Stimulated activated CD8-positive, alpha-beta memory T cell treated with anti-CD3 and anti-CD28 coated beads, Interleukin-7, amount 100 ng/mL, for 1 hour (primary cell): ENCODE data around the gene CADPS2.

Experiments used
- DNase-seq, 2 donors: peaks; one replicate each; pipeline ENCODE4 v3.0.0-alpha.2; 2020; ENCODE audit warnings: low read depth in 2 of 2

Gene CADPS2

DNA sequence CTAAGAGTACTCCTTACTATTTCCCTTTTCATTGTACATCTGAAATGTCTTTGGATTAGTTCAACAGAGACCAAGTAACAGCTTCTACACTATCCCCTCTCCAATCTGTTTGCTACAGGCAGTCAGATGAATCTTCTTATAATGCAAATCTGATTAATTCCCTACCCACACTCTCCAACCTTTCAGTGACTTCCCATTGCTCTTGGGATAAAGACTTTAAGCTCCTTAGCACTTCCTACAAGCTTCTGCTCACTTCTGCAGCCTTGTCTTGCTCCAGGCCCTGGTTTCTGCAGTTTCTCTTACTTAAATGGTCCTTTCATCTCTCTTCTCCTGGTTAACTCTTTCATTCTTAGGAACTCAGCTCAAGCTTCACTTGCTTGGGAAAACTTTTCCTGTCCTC is 516.5 kb downstream of the CADPS2 start:
- DNase-seq: no peak

DNA sequence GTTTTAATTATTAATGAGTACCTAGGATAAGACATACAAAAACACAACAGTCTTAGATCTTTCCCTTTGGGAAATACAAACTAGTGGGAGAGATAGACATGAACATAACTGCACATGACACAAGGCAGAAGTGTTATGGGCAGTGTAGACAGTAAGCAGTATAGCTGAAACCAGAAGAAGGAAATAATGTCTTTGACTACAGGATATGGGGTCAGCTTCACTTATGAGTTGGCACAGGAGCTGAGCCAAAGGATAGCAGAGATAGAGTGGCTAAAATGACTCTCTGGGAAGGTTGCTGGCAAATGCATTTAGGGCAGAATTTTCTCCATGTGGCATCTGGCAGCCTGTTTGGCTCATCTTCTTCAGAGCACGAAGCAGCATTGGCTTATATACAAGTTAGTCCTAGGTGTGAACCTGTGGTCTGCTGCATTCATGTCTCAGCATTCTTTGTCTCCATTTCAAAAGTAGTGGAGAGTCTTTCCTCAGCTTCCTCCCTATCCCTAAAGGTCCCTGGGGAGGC is 521.4 kb downstream of the CADPS2 start:
- DNase-seq: no peak

DNA sequence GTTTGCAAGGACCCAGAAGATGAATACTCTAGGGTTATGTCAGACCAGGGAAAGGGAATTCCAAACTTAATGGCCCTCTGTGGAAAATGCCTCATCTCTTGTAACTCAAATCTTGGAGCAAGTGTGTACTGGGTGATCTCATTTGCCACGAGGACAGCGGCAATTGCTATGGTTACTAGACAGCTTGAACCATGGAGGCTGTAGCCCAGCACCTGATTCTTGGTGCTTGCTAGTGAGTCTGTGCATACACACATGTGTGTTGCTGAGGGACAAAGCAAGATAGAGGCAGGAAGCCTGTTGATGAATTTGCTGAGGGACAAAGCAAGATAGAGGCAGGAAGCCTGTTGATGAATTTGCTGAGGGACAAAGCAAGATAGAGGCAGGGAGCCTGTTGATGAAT is 523.1 kb downstream of the CADPS2 start:
- no peak for DNase-seq

DNA sequence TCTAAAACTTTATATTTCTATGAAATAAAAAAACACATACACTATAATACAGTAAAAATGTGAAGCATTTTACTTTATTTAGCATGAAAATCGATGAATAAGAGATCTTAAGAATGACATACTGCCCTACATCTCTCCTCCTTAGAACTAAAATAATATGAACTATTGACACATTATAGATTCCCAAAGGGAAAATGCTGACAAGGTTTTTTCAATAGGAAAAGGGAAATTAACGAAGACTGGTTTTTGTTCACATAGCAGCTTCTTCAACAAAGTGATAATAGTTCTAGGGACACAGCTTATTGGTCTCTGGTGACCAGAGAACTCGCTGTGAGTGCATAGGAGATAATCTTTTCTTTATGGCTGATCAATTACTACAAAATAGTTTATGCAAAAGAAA is 523.8 kb downstream of the CADPS2 start:
- DNase-seq: no peak

DNA sequence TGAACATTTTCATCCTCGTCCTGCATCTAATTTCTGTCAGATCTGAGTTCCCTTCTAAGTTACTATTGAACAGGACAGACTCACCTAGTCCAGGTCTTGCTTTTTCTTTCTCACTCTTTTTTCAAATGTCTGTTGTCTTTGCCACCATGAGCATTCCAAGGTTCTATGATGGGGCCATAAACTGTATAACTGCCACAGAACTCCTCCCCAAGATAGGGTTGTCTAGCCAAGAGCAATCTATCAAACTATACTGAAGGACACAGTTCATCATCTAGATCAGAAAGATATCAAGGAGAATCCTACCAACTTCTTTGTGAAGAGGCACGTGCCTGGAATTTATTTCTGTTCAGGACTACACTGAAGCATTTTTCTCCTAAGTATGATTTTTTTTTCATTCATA is 531.6 kb downstream of the CADPS2 start:
- no peak for DNase-seq

DNA sequence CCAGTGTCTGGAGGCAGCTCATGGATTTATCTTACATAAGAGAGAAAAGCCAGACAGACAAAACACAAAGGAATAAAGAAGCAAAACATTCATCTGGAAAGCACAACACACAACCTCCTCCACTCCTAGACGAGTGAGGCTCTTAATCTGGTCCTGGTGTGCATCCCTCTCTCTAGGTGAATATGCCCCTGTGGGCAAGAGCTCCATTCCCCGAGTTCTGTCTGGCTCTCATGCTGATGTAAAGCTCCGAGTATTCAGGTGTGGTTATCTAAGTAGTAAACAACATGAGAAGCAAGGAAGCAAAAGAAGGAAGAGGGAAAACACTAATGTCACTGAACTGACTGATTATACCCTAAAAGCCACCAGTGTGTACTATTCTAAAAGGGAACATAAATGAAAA is 533.8 kb downstream of the CADPS2 start:
- no peak for DNase-seq

DNA sequence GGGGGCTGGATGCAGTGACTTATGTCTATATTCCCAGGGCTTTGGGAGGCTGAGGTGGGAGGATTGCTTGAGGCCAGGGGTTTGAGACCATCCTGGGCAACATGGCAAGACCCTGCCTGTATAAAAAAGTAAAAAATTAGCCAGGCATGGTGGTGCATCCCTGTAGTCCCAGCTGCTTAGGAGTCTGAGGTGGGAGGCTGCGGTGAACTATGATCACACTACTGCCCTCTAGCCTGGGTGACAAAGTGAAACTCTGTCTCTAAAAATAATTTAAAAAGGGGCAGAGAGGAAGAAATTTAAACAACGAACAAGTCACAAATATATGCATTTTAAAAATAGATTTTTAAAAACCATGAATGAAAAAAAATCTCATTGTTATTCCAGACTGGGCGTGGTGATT is 535.6 kb downstream of the CADPS2 start:
- no peak for DNase-seq

DNA sequence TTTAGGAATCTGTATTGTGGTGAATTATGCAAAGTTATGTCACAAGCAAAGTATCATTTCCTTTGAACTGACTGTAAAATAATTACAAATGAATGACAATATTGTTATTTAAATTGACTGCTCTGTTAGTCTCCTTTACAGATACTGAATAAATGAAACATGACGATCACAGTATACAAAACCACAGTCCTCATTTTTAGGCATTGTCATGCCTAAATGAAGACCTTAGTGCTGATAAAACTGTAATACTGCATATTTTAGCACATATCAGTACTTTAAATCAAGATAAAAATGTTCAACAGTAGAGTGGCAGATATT is 542.0 kb downstream of the CADPS2 start:
- no peak for DNase-seq

DNA sequence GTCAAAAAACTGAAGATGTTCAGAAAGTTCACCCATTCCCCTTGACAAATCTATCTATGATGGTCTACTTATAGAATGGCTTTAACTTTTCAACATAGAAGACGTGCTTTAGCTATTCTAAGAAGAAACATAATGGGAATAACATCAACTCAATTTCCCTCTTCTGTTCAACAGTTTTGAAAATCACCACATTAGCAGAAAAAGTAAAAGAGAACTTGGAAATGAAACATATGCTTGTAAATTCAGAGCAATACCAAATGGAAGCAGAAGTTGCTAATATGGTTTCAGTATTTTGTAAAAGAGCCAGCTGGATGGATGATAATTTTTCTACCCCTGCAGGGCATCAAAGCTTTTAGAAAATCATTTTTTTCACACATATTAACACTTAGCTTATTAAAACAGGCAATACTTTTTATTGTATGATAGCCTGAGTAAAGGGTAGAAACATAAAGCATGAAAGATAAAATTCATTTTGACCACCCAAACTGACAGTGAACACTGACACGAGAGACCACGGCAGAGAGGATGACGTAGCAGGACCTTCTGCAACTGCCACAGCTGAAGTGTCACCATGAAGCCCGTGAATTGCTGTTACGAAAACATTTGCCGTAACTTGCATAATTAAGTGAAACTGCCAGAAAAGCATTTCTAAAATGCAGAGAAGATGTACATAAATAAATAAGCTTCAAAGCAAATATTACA is 542.5 kb downstream of the CADPS2 start:
- no peak for DNase-seq

DNA sequence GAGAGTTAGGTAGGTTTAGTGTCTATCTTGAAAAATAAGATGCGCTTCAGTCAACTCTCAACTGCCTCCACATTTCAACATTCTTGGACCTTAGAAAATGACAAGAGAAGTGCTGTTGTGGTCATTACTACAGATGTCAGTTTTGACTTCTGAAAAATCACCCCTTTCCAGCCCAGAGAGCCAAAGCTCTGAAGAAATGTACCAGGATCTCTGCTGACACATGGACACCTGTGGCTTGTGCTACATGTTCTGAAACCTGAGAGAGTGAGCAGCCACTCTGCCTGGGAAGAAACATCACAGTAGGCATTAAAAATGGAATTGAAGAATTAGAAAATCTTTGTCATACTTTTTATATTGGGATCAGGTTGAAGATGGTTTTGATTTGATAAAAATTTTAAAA is 545.8 kb downstream of the CADPS2 start:
- no peak for DNase-seq

DNA sequence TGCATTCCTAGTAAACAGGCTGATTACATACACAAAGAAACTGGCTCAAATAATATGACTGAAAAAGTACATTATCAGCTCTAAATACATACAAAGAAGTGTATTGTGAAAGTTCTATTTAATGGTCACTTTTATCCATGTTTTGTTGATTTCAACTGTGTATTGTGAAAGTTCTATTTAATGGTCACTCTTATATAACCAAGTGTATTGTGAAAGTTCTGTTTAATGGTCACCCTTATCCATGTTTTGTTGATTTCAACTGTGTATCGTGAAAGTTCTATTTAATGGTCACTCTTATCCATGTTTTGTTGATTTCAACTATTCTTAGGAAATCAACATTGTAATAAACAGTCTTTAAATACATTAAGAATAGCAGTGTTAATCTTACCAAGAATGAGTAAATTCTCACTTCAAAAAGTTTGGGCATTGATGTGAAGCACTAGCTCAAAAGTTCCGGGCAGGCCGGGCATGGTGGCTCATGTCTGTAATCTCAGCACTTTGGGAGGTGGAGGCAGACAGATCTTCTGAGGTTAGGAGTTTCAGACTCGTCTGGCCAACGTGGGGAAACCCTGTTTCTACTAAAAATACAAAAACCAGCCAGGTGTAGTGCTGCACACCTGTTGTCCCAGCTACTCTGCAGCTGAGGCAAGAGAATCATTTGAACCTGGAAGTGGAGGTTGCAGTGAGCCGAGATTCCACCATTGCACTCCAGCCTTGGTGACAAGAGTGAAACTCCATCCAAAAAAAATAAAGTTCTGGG is 546.9 kb downstream of the CADPS2 start:
- DNase-seq: no peak

DNA sequence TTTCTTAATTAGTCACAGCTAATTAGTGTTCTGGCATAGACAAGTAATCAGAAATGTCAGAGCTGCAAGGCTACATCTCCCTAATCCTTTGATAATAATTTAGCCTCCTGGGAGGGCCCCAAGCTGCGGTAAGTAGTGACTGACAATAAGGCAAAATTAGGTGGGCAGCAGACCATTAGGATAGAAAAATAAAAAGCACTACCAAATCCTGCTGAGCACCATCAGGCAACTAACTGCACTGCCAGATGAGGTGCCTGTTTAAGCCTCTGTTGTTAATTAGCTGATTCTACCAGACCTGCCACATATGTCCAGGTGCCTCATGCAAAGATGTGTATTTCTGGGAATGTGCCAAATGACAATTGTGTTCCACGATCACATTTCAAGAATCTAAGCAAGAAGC is 549.2 kb downstream of the CADPS2 start:
- DNase-seq: no peak

DNA sequence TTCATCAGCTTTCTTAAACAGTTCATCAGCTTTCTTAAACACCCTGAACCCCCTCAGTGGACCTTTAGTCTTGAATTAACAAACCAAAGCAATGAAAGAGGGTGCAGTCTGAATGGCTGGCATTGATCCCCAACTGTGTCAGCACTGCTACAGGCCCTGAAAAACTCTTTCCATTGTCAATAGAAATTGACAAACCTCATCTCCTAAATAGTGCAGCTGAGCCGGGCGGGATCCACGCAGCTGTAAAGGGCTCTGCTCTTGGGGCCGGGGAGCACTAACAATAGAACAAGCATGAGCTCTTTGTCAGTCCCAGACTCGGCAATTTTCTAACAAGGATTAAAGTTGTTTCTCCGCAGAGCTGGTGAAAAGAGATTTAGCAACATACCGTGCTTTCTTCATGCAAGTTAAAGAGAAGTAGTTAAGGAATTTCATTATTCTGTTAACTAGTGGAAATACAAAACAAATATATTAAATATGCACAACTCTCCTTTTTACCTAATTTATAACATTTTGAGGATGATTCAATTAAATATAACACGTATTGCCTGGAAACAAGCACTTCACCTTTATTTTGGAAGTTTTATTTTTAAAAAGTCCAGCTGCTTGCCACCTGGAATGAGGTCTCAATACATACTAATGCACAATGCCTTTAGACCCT is 557.0 kb downstream of the CADPS2 start:
- no peak for DNase-seq

DNA sequence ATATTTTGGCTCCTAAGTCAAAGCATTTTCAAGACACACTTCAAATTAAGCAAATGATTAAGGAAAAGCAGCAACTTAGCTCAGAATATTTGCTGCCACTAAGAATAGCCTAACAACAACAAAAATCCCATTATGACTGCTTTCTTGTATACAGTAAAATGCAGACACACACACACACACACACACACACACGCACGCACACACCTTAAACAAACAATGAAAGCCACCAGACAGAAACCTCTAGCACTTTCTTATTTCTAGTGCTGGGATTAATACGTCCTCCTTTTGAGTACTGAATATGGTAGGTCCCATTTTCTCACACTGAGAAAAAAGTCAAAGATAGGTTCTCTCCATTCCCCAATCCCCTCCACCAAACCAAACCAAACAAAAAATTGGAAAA is 558.3 kb downstream of the CADPS2 start:
- no peak for DNase-seq

DNA sequence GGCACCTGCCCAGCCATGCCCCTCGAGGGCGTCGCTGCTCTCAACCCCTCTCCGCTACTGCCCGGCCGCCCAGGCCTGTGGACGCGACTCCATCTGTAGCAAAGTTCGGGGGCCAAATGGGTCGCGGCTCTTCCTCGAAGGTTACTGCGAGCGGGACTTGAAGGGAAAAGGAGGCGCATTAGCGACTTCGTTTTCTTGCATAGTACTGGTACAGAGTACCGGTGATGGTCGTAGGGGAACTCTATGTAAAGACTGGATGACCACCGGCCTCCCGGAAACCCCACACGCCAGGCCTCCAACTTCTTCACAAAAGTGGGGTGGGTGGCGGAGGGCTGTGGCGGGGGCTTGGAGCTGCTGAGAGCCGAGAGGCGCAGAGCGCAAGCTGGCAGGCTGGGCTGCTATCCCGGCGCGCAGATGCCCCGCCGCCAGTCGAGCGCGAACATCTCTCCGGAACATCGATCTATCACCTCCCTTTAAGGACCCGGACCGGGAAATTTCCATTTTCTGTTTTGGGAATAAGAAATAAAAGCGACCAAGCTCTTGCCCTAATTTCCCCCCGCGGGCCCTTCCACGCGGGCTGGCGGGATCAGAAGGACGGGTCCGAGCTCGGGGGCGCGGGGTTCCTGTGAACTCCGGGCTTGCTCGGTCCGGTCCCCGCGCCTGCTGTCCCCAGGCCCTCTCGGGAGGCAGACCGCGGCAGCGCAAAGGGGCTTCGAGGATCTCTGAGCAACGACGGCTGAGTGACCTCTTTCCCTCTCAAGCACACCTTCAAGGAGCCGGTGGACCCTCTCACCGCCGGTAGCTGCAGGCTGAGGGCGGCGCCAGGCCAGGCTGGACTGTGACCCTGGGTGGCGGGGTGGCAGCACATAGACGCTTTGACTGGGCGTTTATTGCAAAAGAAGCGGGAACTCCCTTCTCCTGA is 569.5 kb downstream of the CADPS2 start:
- no peak for DNase-seq

DNA sequence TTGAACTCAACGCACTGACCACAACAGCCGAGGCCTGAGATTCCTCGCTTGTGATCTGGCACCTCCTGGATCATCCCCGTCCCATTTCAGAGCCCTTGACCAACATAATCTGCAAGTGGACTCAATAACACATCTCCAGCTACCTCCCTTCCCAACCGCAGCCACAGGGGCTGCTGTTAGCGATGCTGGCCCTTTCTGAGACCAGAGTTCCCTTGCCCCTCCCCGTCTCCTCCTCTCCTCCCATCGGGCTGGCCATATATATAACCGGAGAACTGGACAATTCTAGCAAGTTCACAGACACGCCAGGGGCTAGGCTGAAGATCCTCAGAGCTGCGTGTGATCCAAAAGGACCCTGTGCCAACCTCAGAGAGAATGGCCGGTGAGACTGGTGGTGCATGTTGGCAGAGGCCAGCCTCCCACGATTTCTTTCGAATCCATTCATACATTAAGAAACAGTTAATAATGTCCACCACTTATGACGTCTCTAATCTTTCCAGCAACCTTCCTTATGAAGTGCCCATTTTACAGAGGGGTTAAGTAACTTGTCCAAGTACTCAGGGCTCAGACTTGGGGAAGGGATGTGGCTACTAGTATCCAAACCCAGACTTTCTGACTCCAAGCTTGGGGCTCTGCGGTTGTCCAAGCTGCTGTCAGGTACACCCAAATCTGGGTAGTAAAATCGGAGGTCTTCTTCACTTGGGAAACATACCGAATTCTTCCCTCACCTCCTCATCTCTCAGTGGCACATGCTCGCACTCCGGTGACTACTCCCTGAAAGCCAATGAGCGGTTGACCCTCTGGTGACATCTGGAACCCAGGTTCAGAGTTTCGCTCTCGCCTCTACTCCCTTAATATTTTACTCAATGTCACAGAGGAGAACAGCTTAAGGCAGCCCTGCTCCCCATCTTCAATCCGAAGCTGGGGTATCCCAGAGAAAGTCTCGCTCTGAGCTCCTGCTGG is 570.5 kb downstream of the CADPS2 start:
- no peak for DNase-seq

DNA sequence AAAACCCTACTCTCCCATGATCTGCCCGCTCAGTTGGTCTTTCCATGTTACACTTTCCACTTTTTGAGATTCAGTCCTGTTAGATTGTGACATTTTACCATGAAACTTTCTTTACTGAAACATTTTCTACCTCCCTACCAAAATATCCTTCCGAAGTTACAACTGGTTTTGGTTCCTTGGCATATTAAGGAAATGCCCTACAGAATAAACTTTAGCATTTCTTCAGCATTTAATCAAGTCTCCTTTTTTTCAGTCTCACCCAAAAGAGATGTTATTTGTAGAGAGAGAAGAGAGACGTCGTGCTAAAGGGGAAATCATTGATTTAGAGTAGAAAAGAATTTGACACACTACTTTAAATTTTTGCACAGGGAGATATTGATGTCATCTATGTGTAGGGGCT is 572.0 kb downstream of the CADPS2 start:
- DNase-seq: no peak

DNA sequence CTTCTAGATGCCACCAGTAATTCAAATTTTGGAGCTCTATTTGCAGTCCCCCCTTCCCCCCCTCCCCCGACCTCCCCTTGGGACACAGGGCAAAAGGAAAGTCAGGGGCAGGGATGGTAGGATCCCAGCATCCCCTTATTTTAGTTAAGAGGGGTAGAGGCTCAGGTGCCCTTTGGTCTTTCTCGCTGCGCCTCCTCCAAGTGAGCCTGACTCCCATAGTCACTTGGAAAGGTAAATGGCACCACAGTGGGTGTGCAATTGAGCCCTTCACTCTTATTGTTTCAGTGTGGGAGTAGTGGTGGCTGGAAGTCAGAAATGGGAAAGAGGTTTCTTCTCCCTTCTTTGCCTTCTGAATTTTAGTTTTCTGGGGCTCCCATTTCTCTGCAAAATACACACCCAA is 573.5 kb downstream of the CADPS2 start:
- DNase-seq: no peak

DNA sequence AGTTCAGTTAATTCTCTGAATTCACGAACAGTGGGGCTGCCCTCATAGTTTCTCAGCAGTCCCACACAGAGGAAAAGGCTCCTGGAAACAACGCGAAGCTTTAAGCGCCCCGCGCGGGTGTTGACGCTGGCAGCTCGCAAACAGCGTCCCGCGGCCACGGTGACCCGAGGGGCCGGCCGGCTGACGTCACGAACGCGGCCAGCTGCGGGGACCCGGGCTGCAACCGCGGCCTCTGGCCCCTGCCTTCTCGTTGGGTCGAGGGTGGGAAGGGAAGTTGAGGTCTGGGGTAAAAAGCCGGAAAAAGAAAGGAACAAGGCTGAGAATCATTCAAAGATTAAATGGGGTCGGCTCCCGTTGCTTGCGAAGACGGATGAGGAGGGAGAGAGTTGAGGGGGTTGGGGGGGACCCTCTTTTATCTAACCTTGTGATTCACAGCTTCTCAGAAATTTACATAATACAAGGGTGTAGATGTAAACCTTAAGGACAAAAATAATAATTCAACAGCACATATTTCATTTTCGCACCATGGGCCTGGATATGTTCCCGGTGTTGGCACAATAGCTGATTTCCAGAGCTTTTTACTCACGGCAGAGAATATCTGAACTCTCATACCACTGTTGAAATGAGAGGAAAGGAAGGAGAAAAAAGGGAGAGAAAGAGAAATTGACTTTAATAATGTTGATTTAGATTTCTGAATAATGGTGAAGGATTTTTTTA is 574.4 kb downstream of the CADPS2 start:
- DNase-seq: no peak

DNA sequence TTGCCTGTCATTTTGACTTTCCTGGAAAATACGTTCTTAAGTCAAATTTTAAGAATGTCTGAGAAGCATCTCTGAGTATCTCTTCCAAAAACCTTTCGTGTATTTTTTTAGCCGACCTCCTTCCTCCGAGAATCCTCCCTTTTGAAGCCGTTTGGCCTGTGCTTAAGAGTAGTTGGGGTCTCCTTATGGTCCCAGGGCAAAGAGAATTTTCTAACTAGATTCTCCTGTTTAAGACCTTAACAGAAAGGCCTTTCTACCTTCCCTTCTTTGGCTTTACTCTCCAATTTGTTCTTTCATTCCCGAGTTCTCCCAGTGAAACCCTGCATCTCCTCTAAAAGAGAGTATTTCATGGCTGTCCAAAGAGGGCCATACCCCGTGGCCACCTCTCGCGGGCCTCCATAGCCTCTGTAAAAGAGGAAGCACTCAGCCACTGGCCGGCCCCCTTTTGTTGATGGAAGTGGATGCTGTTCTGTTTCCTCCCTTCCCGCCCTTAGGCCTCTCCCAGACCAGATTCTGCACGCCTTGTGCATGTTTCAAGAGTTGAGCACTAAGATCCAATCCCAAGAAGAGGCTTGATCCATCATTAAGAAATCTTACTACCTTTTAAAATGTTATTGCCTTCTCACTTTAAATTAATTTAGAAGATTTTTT is 575.1 kb downstream of the CADPS2 start:
- DNase-seq: no peak
